Hepatocyte (in vitro differentiated cells): Measurements from ENCODE around the gene PALLD.

ENCODE experiments used
- CTCF ChIP-seq: fragments of 200-600 bp; sonication (generic); IDR thresholded peaks from 2 replicates; pipeline ENCODE4 v1.5.1; 2016; ENCODE audit warnings: antibody characterized with exemption, mild to moderate bottlenecking; ENCODE audit not compliant: poor library complexity
- EZH2 ChIP-seq: fragments of 200-600 bp; sonication (generic); IDR thresholded peaks from 2 replicates; pipeline ENCODE4 v1.6.1; 2016; ENCODE audit warnings: antibody characterized with exemption, mild to moderate bottlenecking, borderline replicate concordance
- EZH2phosphoT487 ChIP-seq: fragments of 200-600 bp; sonication (generic); IDR thresholded peaks from one replicate; pipeline ENCODE4 v1.6.1; 2018; ENCODE audit warnings: antibody characterized with exemption, mild to moderate bottlenecking, low read depth, moderate library complexity; ENCODE audit not compliant: unreplicated experiment, severe bottlenecking

GRCh38 chr4:168736860-168737805 lies 240.3 kb downstream of the PALLD start:
- TF ChIP-seq CTCF: no peak
- no peak for TF ChIP-seq EZH2
- no peak for TF ChIP-seq EZH2phosphoT487
